GM23338 (cell line): ENCODE data around the gene ICE1. TPM values are rescaled to one million over a fixed set of nuclear protein-coding genes. Genes with fewer than 3 reads are reported as not detected.

Experiments used
- ATAC-seq: fragments of 200-7000 bp; cut with Tn5 transposase; 3 replicates; pipeline ENCODE4 v1.9.1; 2020
- DNase-seq: peaks from one replicate; pipeline ENCODE4 v3.0.0-alpha.2; 2015; ENCODE audit warnings: low spot score
- H2AFZ ChIP-seq: fragments of 200-600 bp; sonication (generic); 2 replicates; pipeline ENCODE4 v1.8.0; 2016; ENCODE audit warnings: antibody characterized with exemption, mild to moderate bottlenecking, moderate library complexity
- H3F3A ChIP-seq: fragments of 200-600 bp; sonication (generic); replicated peaks from 2 replicates; pipeline ENCODE4 v1.8.0; 2017; ENCODE audit warnings: antibody characterized with exemption, mixed run types, low read depth
- H3K27ac ChIP-seq: fragments of 200-600 bp; sonication (generic); 2 replicates; pipeline ENCODE4 v1.6.1; 2016; ENCODE audit warnings: low read depth
- H3K27me3 ChIP-seq: fragments of 200-600 bp; sonication (generic); 2 replicates; pipeline ENCODE4 v1.8.0; 2016; ENCODE audit warnings: mild to moderate bottlenecking, mixed run types, moderate library complexity; ENCODE audit not compliant: insufficient read depth
- H3K36me3 ChIP-seq: fragments of 200-600 bp; sonication (generic); 2 replicates; pipeline ENCODE4 v1.8.0; 2016; ENCODE audit warnings: mild to moderate bottlenecking; ENCODE audit not compliant: insufficient read depth
- H3K4me1 ChIP-seq: fragments of 200-600 bp; sonication (generic); 2 replicates; pipeline ENCODE4 v1.8.0; 2016; ENCODE audit warnings: mild to moderate bottlenecking, moderate library complexity; ENCODE audit not compliant: insufficient read depth
- H3K4me2 ChIP-seq: fragments of 200-600 bp; sonication (generic); 2 replicates; pipeline ENCODE4 v1.7.1; 2017; ENCODE audit warnings: mixed run types
- H3K4me3 ChIP-seq: fragments of 200-600 bp; sonication (generic); 2 replicates; pipeline ENCODE4 v1.6.1; 2016; ENCODE audit warnings: mixed run types
- H3K79me2 ChIP-seq: fragments of 200-600 bp; sonication (generic); replicated peaks from 2 replicates; pipeline ENCODE4 v1.8.0; 2017; ENCODE audit warnings: mild to moderate bottlenecking; ENCODE audit not compliant: insufficient read depth
- H3K9me2 ChIP-seq: fragments of 200-600 bp; sonication (generic); 2 replicates; pipeline ENCODE4 v1.8.0; 2017; ENCODE audit not compliant: insufficient read depth
- H4K20me1 ChIP-seq: fragments of 200-600 bp; sonication (generic); replicated peaks from 2 replicates; pipeline ENCODE4 v1.8.0; 2017; ENCODE audit warnings: mild to moderate bottlenecking; ENCODE audit not compliant: insufficient read depth
- H3K27ac Mint-ChIP-seq: 2 replicates; pipeline ENCODE4 v1.8.0; 2020; ENCODE audit warnings: inconsistent platforms, mild to moderate bottlenecking, moderate library complexity, mixed read lengths
- H3K27me3 Mint-ChIP-seq: 3 replicates; pipeline ENCODE4 v1.8.0; 2022; ENCODE audit warnings: low read depth, mild to moderate bottlenecking, moderate library complexity, mixed read lengths, inconsistent platforms; ENCODE audit not compliant: insufficient read depth, poor library complexity
- H3K36me3 Mint-ChIP-seq: 3 replicates; pipeline ENCODE4 v1.8.0; 2021; ENCODE audit warnings: low read depth, mild to moderate bottlenecking, inconsistent platforms, moderate library complexity, mixed read lengths
- H3K4me1 Mint-ChIP-seq: 3 replicates; pipeline ENCODE4 v1.8.0; 2020; ENCODE audit warnings: mild to moderate bottlenecking, inconsistent platforms, mixed read lengths
- H3K4me3 Mint-ChIP-seq: 3 replicates; pipeline ENCODE4 v1.8.0; 2021; ENCODE audit warnings: moderate library complexity, mild to moderate bottlenecking, inconsistent platforms, mixed read lengths
- H3K9me3 Mint-ChIP-seq: 3 replicates; pipeline ENCODE4 v1.8.0; 2020; ENCODE audit warnings: moderate library complexity, mild to moderate bottlenecking, inconsistent platforms, mixed read lengths
- EZH2 ChIP-seq: fragments of 200-600 bp; sonication (generic); IDR thresholded peaks from one replicate; pipeline ENCODE4 v1.8.0; 2017; ENCODE audit warnings: antibody characterized with exemption, mild to moderate bottlenecking, low read depth; ENCODE audit not compliant: unreplicated experiment
- EZH2phosphoT487 ChIP-seq: fragments of 200-600 bp; sonication (generic); IDR thresholded peaks from one replicate; pipeline ENCODE4 v1.8.1; 2018; ENCODE audit warnings: antibody characterized with exemption; ENCODE audit not compliant: unreplicated experiment
- JUNB ChIP-seq: IDR thresholded peaks from one replicate; pipeline ENCODE4 v1.6.1; 2016; ENCODE audit warnings: antibody characterized with exemption; ENCODE audit not compliant: unreplicated experiment
- NANOG ChIP-seq: IDR thresholded peaks from 2 replicates; pipeline ENCODE4 v1.6.1; 2016; ENCODE audit warnings: antibody characterized with exemption, borderline replicate concordance
- POLR2AphosphoS5 ChIP-seq: IDR thresholded peaks from 2 replicates; pipeline ENCODE4 v1.6.1; 2016; ENCODE audit warnings: antibody characterized with exemption, low read depth
- ZNF114 ChIP-seq: fragments of 250-450 bp; sonication (Bioruptor Pico); IDR thresholded peaks from 2 replicates; pipeline ENCODE4 v1.5.0; 2020; ENCODE audit warnings: mild to moderate bottlenecking, moderate library complexity
- ZNF331 ChIP-seq: fragments of 250-450 bp; sonication (Bioruptor Pico); IDR thresholded peaks from 2 replicates; pipeline ENCODE4 v1.5.0; 2020; ENCODE audit warnings: low read depth, mild to moderate bottlenecking, moderate library complexity
- polyA plus RNA-seq: library from polyadenylated mRNA; unstranded; fragments of >200 nt; fragmentation: Nextera tagmentation; extraction: Ambion mirVana; gene quantifications from 2 replicates; pipeline ENCODE4 v1.2.1, GENCODE V29; 2016
- total RNA-seq: library from RNA; depleted of rRNA; stranded (reverse); fragments of >200 nt; shearing (Covaris generic); gene quantifications from 2 replicates; pipeline ENCODE4 v1.2.3, GENCODE V29; 2014
- TF ChIP-seq, protein P1 (sequence below), 2 experiments: fragments of 200-600 bp in 1 of 2; sonication (generic) in 1 of 2; conservative IDR thresholded peaks; 2 replicates each; pipeline versions ENCODE4 v1.5.1 to v1.6.1; 2016 to 2017; ENCODE audit warnings: antibody characterized with exemption in 2 of 2, low read depth in 2 of 2, mild to moderate bottlenecking in 2 of 2, moderate library complexity in 1 of 2
- TF ChIP-seq, protein P2 (sequence below): IDR thresholded peaks from one replicate; pipeline ENCODE4 v1.6.1; 2018; ENCODE audit warnings: antibody characterized with exemption; ENCODE audit not compliant: unreplicated experiment

Gene ICE1
- total and polyA plus RNA-seq, 2 experiments from 2014 or later = 59.5 to 65.1 TPM

DNA sequence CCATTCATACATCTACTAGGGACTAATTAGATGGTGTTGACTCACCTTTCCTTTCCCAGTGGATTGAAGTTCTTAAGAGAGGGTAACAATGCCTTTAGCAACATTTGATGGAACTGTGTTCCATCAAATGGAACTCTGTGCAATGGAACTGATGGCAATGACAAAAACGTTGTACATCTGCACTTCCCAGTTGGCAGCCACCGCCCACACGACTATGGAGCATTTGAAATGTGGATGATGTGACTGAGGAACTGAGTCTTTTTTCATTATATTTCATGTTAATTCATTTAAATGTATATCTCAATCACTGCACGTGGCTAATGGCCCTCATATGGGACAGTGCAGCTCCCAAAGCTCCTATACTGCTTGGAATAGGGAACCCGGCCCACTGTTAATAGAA, 39.0 kb upstream of the ICE1 start:
- peaks cover 18% of the 10 kb centered on the region; the same call in 2 of the 3 replicates for H3K4me1 Mint-ChIP-seq
- TF ChIP-seq EZH2 (no peak), JUNB (no peak), EZH2phosphoT487 (no peak), POLR2AphosphoS5 (no peak), ZNF331 (CRISPR knock-in tag) (no peak), ZNF114 (CRISPR knock-in tag) (no peak), NANOG (no peak)
- TF ChIP-seq, protein P1, sequence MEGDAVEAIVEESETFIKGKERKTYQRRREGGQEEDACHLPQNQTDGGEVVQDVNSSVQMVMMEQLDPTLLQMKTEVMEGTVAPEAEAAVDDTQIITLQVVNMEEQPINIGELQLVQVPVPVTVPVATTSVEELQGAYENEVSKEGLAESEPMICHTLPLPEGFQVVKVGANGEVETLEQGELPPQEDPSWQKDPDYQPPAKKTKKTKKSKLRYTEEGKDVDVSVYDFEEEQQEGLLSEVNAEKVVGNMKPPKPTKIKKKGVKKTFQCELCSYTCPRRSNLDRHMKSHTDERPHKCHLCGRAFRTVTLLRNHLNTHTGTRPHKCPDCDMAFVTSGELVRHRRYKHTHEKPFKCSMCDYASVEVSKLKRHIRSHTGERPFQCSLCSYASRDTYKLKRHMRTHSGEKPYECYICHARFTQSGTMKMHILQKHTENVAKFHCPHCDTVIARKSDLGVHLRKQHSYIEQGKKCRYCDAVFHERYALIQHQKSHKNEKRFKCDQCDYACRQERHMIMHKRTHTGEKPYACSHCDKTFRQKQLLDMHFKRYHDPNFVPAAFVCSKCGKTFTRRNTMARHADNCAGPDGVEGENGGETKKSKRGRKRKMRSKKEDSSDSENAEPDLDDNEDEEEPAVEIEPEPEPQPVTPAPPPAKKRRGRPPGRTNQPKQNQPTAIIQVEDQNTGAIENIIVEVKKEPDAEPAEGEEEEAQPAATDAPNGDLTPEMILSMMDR (conservative IDR thresholded peaks at IDR 0.05; ENCODE audit: low read depth in 2 of 2) = no peak
- Histone ChIP-seq H4K20me1 (no peaks in the 10 kb centered on the region), H3K4me1 (peaks cover 5% of the 10 kb centered on the region; the same call in 1 of the 2 replicates), H3K9me2 (peaks cover 2% of the 10 kb centered on the region; the same call in 1 of the 2 replicates), H3K27ac (no peak overlapping the region), H3K36me3 (no peaks in the 10 kb centered on the region), H3K4me3 (no peak overlapping the region), H3K4me2 (no peak overlapping the region), H3K79me2 (no peaks in the 10 kb centered on the region), H3K27me3 (no peaks in the 10 kb centered on the region), H3F3A (no peaks in the 10 kb centered on the region), H2AFZ (no peak overlapping the region)
- no peak overlapping the region for H3K4me3 Mint-ChIP-seq
- peaks cover 6% of the 10 kb centered on the region for H3K27me3 Mint-ChIP-seq
- H3K9me3 Mint-ChIP-seq = peaks cover 25% of the 10 kb centered on the region
- ATAC-seq (no peak), DNase-seq (no peak)
- peaks cover 19% of the 10 kb centered on the region for H3K36me3 Mint-ChIP-seq
- H3K27ac Mint-ChIP-seq = no peak overlapping the region

DNA sequence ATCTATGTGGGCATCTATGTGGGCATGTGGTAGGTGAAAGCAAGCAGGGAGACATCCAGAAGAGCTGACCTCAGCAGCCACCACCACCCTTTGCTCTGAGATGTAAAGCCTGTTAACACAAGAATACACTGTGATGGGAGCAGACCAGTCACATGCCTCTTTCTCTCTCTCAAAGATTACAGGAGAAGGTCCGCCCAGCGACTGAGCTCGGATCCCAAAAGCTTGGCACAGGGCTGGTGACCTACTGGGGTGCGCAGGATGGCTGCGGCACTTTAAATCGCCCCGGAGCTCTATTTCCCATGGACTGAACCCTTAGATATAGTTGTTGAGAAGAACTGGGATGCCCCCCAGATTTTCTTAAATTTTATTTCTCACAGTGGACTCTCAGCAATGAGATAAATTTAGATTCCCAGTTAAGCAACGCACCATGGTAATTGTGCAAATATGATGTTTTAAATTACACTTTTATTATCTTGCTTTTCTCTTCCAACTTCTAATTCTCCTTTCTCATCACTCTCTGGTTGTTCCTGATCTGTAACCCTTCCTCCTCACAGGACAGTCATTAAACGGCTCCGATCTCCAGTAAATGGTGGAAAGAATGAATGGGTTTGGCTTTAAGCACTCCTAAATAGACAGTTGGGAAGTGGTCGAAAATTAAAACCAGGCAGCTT, 37.7 kb upstream of the ICE1 start:
- Mint-ChIP-seq H3K36me3 (peaks cover 8% of the 10 kb centered on the region), H3K4me1 (peaks cover 13% of the 10 kb centered on the region; the same call in 2 of the 3 replicates), H3K27ac (no peak overlapping the region), H3K27me3 (peaks cover 6% of the 10 kb centered on the region), H3K9me3 (peaks cover 13% of the 10 kb centered on the region; the same call in 1 of the 3 replicates), H3K4me3 (no peak overlapping the region)
- H4K20me1 ChIP-seq = no peaks in the 10 kb centered on the region
- H3K4me1 ChIP-seq = peaks cover 1% of the 10 kb centered on the region; the same call in 1 of the 2 replicates
- TF ChIP-seq NANOG = no peak
- TF ChIP-seq, protein P2, sequence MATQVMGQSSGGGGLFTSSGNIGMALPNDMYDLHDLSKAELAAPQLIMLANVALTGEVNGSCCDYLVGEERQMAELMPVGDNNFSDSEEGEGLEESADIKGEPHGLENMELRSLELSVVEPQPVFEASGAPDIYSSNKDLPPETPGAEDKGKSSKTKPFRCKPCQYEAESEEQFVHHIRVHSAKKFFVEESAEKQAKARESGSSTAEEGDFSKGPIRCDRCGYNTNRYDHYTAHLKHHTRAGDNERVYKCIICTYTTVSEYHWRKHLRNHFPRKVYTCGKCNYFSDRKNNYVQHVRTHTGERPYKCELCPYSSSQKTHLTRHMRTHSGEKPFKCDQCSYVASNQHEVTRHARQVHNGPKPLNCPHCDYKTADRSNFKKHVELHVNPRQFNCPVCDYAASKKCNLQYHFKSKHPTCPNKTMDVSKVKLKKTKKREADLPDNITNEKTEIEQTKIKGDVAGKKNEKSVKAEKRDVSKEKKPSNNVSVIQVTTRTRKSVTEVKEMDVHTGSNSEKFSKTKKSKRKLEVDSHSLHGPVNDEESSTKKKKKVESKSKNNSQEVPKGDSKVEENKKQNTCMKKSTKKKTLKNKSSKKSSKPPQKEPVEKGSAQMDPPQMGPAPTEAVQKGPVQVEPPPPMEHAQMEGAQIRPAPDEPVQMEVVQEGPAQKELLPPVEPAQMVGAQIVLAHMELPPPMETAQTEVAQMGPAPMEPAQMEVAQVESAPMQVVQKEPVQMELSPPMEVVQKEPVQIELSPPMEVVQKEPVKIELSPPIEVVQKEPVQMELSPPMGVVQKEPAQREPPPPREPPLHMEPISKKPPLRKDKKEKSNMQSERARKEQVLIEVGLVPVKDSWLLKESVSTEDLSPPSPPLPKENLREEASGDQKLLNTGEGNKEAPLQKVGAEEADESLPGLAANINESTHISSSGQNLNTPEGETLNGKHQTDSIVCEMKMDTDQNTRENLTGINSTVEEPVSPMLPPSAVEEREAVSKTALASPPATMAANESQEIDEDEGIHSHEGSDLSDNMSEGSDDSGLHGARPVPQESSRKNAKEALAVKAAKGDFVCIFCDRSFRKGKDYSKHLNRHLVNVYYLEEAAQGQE = no peak
- TF ChIP-seq ZNF114 (CRISPR knock-in tag) = no peak
- TF ChIP-seq EZH2phosphoT487 = no peak
- H3K4me3 ChIP-seq = no peak overlapping the region
- H3K27ac ChIP-seq = no peak overlapping the region
- H2AFZ ChIP-seq = no peak overlapping the region
- no peaks in the 10 kb centered on the region for H3K36me3 ChIP-seq
- no peak overlapping the region for H3K4me2 ChIP-seq
- H3F3A ChIP-seq = no peaks in the 10 kb centered on the region
- no peak for ATAC-seq
- no peaks in the 10 kb centered on the region for H3K27me3 ChIP-seq
- 0 out of 2 replicates have a peak, but pooled peaks cover 2% of the 10 kb centered on the region for H3K9me2 ChIP-seq
- no peak for DNase-seq
- no peaks in the 10 kb centered on the region for H3K79me2 ChIP-seq
